HUES64 (cell line): ENCODE results near the gene MCAM.

Experiments
- H3K27ac ChIP-seq: 2 replicates; pipeline ENCODE4 v1.7.0; 2013; ENCODE audit warnings: low read depth, low read length, inconsistent platforms
- H3K27me3 ChIP-seq: 2 replicates; pipeline ENCODE4 v1.6.1; 2013; ENCODE audit warnings: mild to moderate bottlenecking, low read length; ENCODE audit not compliant: insufficient read depth
- H3K36me3 ChIP-seq: 2 replicates; pipeline ENCODE4 v1.6.1; 2013; ENCODE audit warnings: mild to moderate bottlenecking, low read length; ENCODE audit not compliant: insufficient read depth
- H3K4me1 ChIP-seq: 2 replicates; pipeline ENCODE4 v1.6.1; 2013; ENCODE audit warnings: mild to moderate bottlenecking, low read length, moderate library complexity; ENCODE audit not compliant: insufficient read depth
- H3K4me3 ChIP-seq: 2 replicates; pipeline ENCODE4 v1.5.1; 2013; ENCODE audit warnings: mild to moderate bottlenecking, low read length, moderate library complexity
- H3K9ac ChIP-seq: 2 replicates; pipeline ENCODE4 v1.6.1; 2013; ENCODE audit warnings: mild to moderate bottlenecking, low read depth, low read length
- H3K9me3 ChIP-seq: 2 replicates; pipeline ENCODE4 v1.6.1; 2013; ENCODE audit warnings: low read depth, low read length; ENCODE audit not compliant: insufficient read depth
- WGBS: fragments of 150-250, 120-280 bp; methylation state at CpG from one replicate; pipeline ENCODE4 v1.1.7; 2013; ENCODE audit warnings: missing lambda C conversion rate; 5-methylcytosine and 5-hydroxymethylcytosine counted together

MCAM gene

GRCh38 chr11:119322921-119323531, 6.1 kb upstream of the MCAM start:
- 93% methylated on average over 19 of the region's 20 CpGs for WGBS
- peaks cover 29% of the 10 kb centered on the region for H3K4me1 ChIP-seq
- H3K27me3 ChIP-seq, result 0 out of 2 replicates have a peak, but pooled peaks cover 2% of the 10 kb centered on the region
- no peaks in the 10 kb centered on the region for H3K36me3 ChIP-seq
- no peak overlapping the region for H3K27ac ChIP-seq
- no peak overlapping the region for H3K9ac ChIP-seq
- H3K9me3 ChIP-seq, result no peaks in the 10 kb centered on the region
- no peak overlapping the region for H3K4me3 ChIP-seq

- H3K27me3 ChIP-seq, result peaks cover 8% of the 10 kb centered on the region
- H3K27ac ChIP-seq, result no peak overlapping the region
- H3K9ac ChIP-seq, result no peak overlapping the region
- H3K4me3 ChIP-seq, result no peak overlapping the region
- whole genome bisulfite sequencing, result 90% methylated on average over 6 of the region's 6 CpGs
- peaks cover 35% of the 10 kb centered on the region for H3K4me1 ChIP-seq
- H3K36me3 ChIP-seq, result no peaks in the 10 kb centered on the region
- no peaks in the 10 kb centered on the region for H3K9me3 ChIP-seq
These were observed 5.4 kb upstream of the MCAM start for GRCh38 chr11:119322360-119322739.

GRCh38 chr11:119320776-119321524, 4.0 kb upstream of the MCAM start:
- Histone ChIP-seq H3K27ac (peak overlapping the region; percentile 86), H3K27me3 (peaks cover 20% of the 10 kb centered on the region), H3K4me1 (peaks cover 38% of the 10 kb centered on the region), H3K36me3 (no peaks in the 10 kb centered on the region), H3K9ac (peak overlapping the region; percentile 63), H3K4me3 (peak overlapping the region; percentile 61), H3K9me3 (no peaks in the 10 kb centered on the region)
- WGBS, result 2% methylated on average over 60 of the region's 60 CpGs

GRCh38 chr11:119320240-119320775, 3.4 kb upstream of the MCAM start:
- Histone ChIP-seq H3K4me1 (peaks cover 39% of the 10 kb centered on the region), H3K9me3 (no peaks in the 10 kb centered on the region), H3K27ac (peak overlapping the region; percentile 86), H3K36me3 (no peaks in the 10 kb centered on the region), H3K27me3 (peaks cover 27% of the 10 kb centered on the region), H3K9ac (peak overlapping the region; percentile 63), H3K4me3 (peak overlapping the region; percentile 61)
- 4% methylated on average over 16 of the region's 17 CpGs for WGBS

GRCh38 chr11:119319700-119320239, 2.8 kb upstream of the MCAM start:
- Histone ChIP-seq H3K9me3 (no peaks in the 10 kb centered on the region), H3K27ac (peak overlapping the region; percentile 20; the same call in 1 of the 2 replicates), H3K4me1 (peaks cover 42% of the 10 kb centered on the region), H3K4me3 (no peak overlapping the region), H3K36me3 (no peaks in the 10 kb centered on the region), H3K27me3 (peaks cover 32% of the 10 kb centered on the region), H3K9ac (no peak overlapping the region)
- 56% methylated on average over 11 of the region's 11 CpGs for WGBS

- no peaks in the 10 kb centered on the region for H3K9me3 ChIP-seq
- peaks cover 44% of the 10 kb centered on the region for H3K4me1 ChIP-seq
- H3K36me3 ChIP-seq, result peaks cover 4% of the 10 kb centered on the region
- peaks cover 34% of the 10 kb centered on the region for H3K27me3 ChIP-seq
- H3K9ac ChIP-seq, result no peak overlapping the region
- no peak overlapping the region for H3K4me3 ChIP-seq
- H3K27ac ChIP-seq, result peak overlapping the region; percentile 76; the same call in 1 of the 2 replicates
- 66% methylated on average over 8 of the region's 8 CpGs for WGBS
These were observed 2.3 kb upstream of the MCAM start for GRCh38 chr11:119319136-119319699.

- Histone ChIP-seq H3K9me3 (no peaks in the 10 kb centered on the region), H3K36me3 (peaks cover 11% of the 10 kb centered on the region), H3K27me3 (peaks cover 34% of the 10 kb centered on the region), H3K9ac (0 out of 2 replicates have a peak overlapping the region, but pooled peaks have one; percentile 8), H3K27ac (peak overlapping the region; percentile 76), H3K4me3 (no peak overlapping the region), H3K4me1 (peaks cover 44% of the 10 kb centered on the region)
- 33% methylated on average over 22 of the region's 22 CpGs for WGBS
These were observed 1.6 kb upstream of the MCAM start for GRCh38 chr11:119318240-119319135.

GRCh38 chr11:119317592-119318239, 786 bp upstream of the MCAM start:
- peak overlapping the region; percentile 2; the same call in 1 of the 2 replicates for H3K27ac ChIP-seq
- H3K36me3 ChIP-seq, result peaks cover 16% of the 10 kb centered on the region
- H3K4me3 ChIP-seq, result peak overlapping the region; percentile 70
- H3K27me3 ChIP-seq, result peaks cover 34% of the 10 kb centered on the region
- no peaks in the 10 kb centered on the region for H3K9me3 ChIP-seq
- 0 out of 2 replicates have a peak overlapping the region, but pooled peaks have one; percentile 12 for H3K9ac ChIP-seq
- peaks cover 44% of the 10 kb centered on the region for H3K4me1 ChIP-seq
- 22% methylated on average over 13 of the region's 14 CpGs for WGBS

- H3K27me3 ChIP-seq, result peaks cover 34% of the 10 kb centered on the region
- H3K36me3 ChIP-seq, result peaks cover 29% of the 10 kb centered on the region
- H3K27ac ChIP-seq, result no peak overlapping the region
- 2% methylated on average over 46 of the region's 46 CpGs for WGBS
- H3K4me1 ChIP-seq, result peaks cover 41% of the 10 kb centered on the region
- H3K4me3 ChIP-seq, result peak overlapping the region; percentile 70
- H3K9me3 ChIP-seq, result no peaks in the 10 kb centered on the region
- peak overlapping the region; percentile 68; the same call in 1 of the 2 replicates for H3K9ac ChIP-seq
These were observed 758 bp downstream of the MCAM start for GRCh38 chr11:119316016-119316728.
